ENCODE results near the gene ATRIP.
A peak's percentile ranks its signal among the peaks of the same experiment; 100 is the strongest.

The ATRIP gene

GRCh38 chr3:48432411-48433371 is 13.8 kb upstream of the ATRIP start:
- peak; percentile 44 for DNase-seq (ENCODE audit: low read depth)
- peak; percentile 23 for TF ChIP-seq CTCF (IDR thresholded peaks at IDR 0.05; ENCODE audit: low read depth, low read length)
- no peak for TF ChIP-seq POLR2A (IDR thresholded peaks at IDR 0.05; ENCODE audit: extremely low read depth, insufficient read length)
- H3K4me3 ChIP-seq (ENCODE audit: low read depth, low read length) = no peak overlapping the region

- no peak for DNase-seq (ENCODE audit: low read depth)
- no peak for TF ChIP-seq POLR2A (IDR thresholded peaks at IDR 0.05; ENCODE audit: extremely low read depth, insufficient read length)
- TF ChIP-seq CTCF (IDR thresholded peaks at IDR 0.05; ENCODE audit: low read depth, low read length) = no peak
- TF ChIP-seq MAX (IDR thresholded peaks at IDR 0.05; ENCODE audit: low read depth, low read length) = no peak
- no peak for TF ChIP-seq MYC (IDR thresholded peaks at IDR 0.05; ENCODE audit: low read depth, low read length)
- no peak overlapping the region for H3K4me3 ChIP-seq (ENCODE audit: low read depth, low read length)
These were observed 12.9 kb upstream of the ATRIP start for GRCh38 chr3:48433472-48434118.

DNA sequence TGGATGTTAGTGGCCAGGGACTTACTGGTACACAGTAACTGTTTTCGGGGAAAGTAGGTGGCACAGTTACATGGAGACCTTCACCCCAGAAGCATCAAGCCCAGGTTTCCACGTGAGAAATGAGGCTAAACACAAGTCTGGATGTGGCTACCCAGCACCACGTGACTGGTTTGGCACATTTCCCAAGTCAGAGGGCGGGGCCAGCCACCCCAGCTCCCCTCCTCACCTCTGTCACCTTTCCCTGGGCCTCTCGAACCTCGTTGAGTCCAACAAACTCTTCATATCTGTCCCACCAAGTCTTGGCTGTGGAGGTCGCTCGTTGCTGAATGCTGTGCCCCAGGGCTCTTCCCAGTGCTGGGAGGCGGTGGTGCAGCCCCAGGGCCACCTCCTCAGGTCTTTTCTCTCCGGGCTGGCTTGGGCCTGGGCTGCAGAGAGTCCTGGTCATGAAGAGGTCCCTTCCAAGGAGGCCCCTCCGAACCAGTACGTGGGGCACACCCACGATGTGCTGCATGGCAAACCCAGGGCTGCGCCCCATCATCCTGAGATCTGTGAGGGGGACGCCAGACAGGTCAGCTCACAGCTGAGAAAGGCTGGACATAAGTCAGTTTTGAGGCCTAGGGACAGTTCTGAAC is 11.8 kb upstream of the ATRIP start:
- DNase-seq (ENCODE audit: low read depth) = no peak
- no peak overlapping the region for H3K4me3 ChIP-seq (ENCODE audit: low read depth, low read length)
- TF ChIP-seq CTCF (IDR thresholded peaks at IDR 0.05; ENCODE audit: low read depth, low read length) = no peak
- no peak for TF ChIP-seq POLR2A (IDR thresholded peaks at IDR 0.05; ENCODE audit: extremely low read depth, insufficient read length)
- TF ChIP-seq MYC (IDR thresholded peaks at IDR 0.05; ENCODE audit: low read depth, low read length) = no peak
- TF ChIP-seq MAX (IDR thresholded peaks at IDR 0.05; ENCODE audit: low read depth, low read length) = no peak

- no peak overlapping the region for H3K4me3 ChIP-seq (ENCODE audit: low read depth, low read length)
- TF ChIP-seq POLR2A (IDR thresholded peaks at IDR 0.05; ENCODE audit: extremely low read depth, insufficient read length) = no peak
- no peak for DNase-seq (ENCODE audit: low read depth)
These were observed 11.3 kb upstream of the ATRIP start for GRCh38 chr3:48435223-48435595.

GRCh38 chr3:48435774-48436476 is 10.6 kb upstream of the ATRIP start:
- no peak overlapping the region for H3K4me3 ChIP-seq (ENCODE audit: low read depth, low read length)
- DNase-seq (ENCODE audit: low read depth) = peak; percentile 85
- TF ChIP-seq MAX (IDR thresholded peaks at IDR 0.05; ENCODE audit: low read depth, low read length) (peak; percentile 59), POLR2A (IDR thresholded peaks at IDR 0.05; ENCODE audit: extremely low read depth, insufficient read length) (no peak), CTCF (IDR thresholded peaks at IDR 0.05; ENCODE audit: low read depth, low read length) (peak; percentile 99), MYC (IDR thresholded peaks at IDR 0.05; ENCODE audit: low read depth, low read length) (peak; percentile 38; the same call in 1 of the 2 replicates)

- no peak for DNase-seq (ENCODE audit: low read depth)
- TF ChIP-seq POLR2A (IDR thresholded peaks at IDR 0.05; ENCODE audit: extremely low read depth, insufficient read length) (no peak), MYC (IDR thresholded peaks at IDR 0.05; ENCODE audit: low read depth, low read length) (no peak), MAX (IDR thresholded peaks at IDR 0.05; ENCODE audit: low read depth, low read length) (no peak), CTCF (IDR thresholded peaks at IDR 0.05; ENCODE audit: low read depth, low read length) (no peak)
- H3K4me3 ChIP-seq (ENCODE audit: low read depth, low read length) = no peak overlapping the region
These were observed 10.1 kb upstream of the ATRIP start for GRCh38 chr3:48436477-48436787.

All from NB4 (cell line).